Activated CD8-positive, alpha-beta memory T cell treated with anti-CD3 and anti-CD28 coated beads for 36 hours (primary cell): ENCODE data around the gene SNAP47. TPM values are rescaled to one million over a fixed set of nuclear protein-coding genes. Genes with fewer than 3 reads are reported as not detected.

Experiments
- CTCF ChIA-PET: fragments of 350-600 bp; sonication (Branson Sonifier 250); formaldehyde crosslinking; loops from one replicate; lab custom pipeline; 2021; ENCODE audit warnings: antibody characterized with exemption; lab: Charles Lee
- POLR2A ChIA-PET: fragments of 350-600 bp; sonication (Branson Sonifier 250); formaldehyde crosslinking; loops from one replicate; lab custom pipeline; 2021; ENCODE audit warnings: antibody characterized with exemption; lab: Charles Lee
- total RNA-seq, 2 experiments: library from RNA; stranded (reverse); gene quantifications; one replicate each; pipeline ENCODE4 v1.2.3, GENCODE V29; 2021

The SNAP47 gene
- total RNA-seq, 2 experiments from 2014 or later, result 25.5 to 27.6 TPM

DNA sequence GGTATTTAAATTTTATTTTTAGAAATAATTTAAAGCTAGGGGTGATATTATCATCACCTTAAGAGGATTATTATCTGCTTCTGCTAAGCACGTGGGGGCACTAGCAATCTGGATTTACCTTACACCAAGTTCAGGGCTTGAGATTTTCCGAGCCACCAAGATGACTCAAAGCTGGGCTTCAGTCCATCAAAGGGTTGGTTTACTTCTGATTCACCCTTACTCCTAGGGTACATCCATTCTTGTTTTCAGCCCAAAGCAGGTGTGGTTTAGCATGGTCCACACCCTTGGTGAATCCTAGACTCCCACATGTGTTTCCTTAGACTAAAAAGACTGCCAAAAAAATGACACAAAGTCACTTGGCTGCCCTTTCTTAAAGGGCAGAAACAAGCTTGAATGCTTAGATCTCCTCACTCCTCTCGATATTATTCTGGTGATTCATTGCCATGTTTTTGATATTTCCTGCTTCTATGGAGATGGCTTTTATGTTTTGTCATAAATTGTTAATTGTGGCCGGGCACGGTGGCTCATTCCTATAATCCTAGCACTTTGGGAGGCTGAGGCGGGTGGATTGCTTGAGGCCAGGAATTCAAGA, 70.5 kb downstream of the SNAP47 start:
- ChIA-PET POLR2A (no interaction called here), CTCF (no interaction called here)

DNA sequence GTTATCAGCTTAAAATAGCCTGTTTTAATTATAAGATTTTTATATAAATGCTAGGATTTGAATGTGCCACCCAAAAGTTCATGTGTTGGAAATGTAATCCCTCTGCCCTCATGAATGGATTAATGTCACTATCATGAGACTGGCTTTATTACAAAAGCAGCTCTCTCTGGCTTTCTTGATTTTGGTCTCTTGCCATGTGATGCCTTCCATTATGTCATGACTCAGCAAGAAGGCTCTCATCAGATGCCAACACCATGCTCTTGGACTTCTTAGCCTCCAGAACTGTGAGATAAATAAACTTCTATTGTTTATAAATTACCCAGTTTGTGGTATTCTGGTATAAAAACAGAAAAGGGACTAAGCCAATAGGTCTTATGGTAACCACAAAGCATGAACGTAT, 73.3 kb downstream of the SNAP47 start:
- POLR2A ChIA-PET, result no interaction called here
- CTCF ChIA-PET, result no interaction called here

DNA sequence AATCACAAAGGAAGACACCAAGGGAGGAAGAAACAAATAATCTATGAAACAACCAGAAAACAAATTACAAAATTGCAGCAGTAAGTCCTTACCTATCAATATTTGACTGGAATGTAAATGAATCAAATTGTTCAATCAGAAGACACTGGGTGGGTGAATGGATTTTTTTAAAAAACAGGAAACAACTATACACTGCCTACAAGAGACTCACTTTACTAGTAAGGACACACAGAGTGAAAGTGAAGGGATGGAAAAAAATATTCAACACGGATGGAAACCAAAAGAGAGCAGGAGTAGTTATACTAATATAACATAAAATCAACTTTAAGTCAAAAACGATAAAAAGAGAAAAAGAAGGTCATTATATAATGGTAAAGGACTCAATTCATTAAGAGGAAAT, 73.8 kb downstream of the SNAP47 start:
- CTCF ChIA-PET, result no interaction called here
- POLR2A ChIA-PET, result no interaction called here

DNA sequence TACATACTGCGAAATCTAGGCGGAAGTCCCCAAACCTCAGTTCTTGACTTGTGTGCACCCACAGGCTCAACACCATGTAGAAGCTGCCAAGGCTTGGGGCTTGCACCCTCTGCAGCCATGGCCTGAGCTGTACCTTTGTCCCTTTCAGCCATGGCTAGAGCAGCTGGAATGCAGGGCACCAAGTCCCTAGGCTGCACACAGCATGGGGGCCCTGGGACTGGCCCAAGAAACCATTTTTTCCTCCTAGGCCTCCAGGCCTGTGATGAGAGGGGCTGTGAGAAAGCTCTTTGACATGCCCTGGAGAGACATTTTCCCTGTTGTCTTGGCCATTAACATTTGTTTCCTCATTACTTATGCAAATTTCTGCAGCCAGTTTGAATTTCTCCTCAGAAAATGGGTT, 78.7 kb downstream of the SNAP47 start:
- POLR2A ChIA-PET, result no interaction called here

DNA sequence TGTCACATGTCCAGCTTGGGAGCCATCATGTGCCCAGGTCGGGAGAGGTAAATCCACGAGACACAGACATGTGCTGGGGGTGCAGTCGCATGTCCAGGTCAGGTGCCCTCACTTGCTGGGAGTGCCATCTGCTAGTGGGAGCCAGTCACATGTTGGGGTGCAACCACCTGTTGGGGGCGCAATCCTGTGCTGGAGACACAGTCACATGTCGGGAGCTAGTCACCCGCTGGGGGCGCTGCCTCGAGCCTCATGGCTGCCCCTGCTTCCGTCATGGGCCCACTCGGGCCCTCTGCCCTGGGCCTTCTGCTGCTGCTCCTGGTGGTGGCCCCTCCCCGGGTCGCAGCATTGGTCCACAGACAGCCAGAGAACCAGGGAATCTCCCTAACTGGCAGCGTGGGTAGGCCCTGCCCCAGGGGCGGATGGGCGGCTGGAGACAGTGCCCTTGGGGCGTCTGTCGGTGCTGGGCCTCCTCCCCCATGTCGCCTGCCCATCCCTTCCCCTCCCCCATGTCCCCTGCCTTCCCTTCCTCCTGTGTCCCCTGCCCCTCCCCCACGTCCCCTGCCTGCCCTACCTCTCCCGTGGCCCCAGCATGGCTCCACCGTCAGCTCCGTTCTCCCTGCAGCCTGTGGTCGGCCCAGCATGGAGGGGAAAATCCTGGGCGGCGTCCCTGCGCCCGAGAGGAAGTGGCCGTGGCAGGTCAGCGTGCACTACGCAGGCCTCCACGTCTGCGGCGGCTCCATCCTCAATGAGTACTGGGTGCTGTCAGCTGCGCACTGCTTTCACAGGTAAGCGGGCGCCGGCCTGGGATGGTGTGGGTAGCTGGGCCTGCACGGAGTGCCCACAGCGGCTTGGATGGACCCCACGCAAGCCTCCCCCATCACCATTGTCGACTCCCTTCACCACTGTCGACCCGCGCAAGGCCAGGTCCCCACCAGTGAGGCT, 80.5 kb downstream of the SNAP47 start, which contains the start of gene PRSS38:
Gene PRSS38 (plus strand): TSS at position 208 of the 942 bp plus-strand sequence. CDS start 42 bp downstream, at position 250.
- POLR2A ChIA-PET, result no interaction called here
- CTCF ChIA-PET, result interaction anchor here (1.1 kb wide), 1 partner anchor 12 kb away, joined by 4 read pairs; no protein-coding TSS in a partner anchor

More for the DNA sequence above, 78.7 kb downstream of the SNAP47 start:
- CTCF ChIA-PET, result no interaction called here

DNA sequence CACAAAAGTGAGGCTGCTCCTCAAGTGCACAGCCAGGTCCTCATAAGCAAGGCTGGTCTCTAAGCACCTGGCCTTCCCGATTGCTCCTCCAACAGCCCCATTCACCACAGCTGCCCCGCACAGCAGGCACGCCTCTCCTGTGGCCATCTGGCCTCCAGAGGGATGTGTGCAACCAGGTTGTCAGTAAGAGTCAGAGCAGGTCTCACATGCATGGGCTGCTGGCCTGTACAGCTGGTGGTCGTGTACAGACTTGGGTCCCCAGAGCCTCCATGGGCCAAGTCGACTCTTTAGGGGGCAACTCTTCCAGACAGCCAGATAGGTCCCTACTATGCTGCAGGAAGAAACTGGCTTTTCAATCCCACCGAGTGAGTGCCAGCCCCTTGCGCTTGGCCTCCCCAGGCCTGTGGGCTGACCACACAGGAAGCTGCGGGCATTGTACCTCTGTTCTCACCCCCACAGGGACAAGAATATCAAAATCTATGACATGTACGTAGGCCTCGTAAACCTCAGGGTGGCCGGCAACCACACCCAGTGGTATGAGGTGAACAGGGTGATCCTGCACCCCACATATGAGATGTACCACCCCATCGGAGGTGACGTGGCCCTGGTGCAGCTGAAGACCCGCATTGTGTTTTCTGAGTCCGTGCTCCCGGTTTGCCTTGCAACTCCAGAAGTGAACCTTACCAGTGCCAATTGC, 81.7 kb downstream of the SNAP47 start:
- ChIA-PET CTCF (interaction anchor here (1.1 kb wide), 1 partner anchor 14 kb away, joined by 4 read pairs; no protein-coding TSS in a partner anchor), POLR2A (no interaction called here)

DNA sequence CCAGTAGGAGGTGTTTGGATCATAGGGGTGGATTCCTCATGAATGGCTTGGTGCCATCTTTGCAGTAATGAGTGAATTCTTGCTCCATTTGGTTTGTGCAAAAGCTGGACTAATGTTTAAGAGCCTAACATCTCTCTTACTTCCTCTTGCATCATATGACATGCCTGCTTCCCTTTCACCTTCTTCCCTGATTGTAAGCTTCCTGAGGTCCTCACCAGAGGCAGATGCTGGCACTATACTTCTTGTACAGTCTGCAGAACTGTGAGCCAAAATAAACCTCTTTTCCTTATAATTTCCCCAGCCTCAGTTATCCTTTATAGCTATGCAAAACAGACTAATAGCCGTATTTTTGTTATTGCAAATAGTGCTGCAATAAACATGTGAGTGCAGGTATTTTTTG, 88.3 kb downstream of the SNAP47 start:
- ChIA-PET POLR2A (no interaction called here), CTCF (no interaction called here)

DNA sequence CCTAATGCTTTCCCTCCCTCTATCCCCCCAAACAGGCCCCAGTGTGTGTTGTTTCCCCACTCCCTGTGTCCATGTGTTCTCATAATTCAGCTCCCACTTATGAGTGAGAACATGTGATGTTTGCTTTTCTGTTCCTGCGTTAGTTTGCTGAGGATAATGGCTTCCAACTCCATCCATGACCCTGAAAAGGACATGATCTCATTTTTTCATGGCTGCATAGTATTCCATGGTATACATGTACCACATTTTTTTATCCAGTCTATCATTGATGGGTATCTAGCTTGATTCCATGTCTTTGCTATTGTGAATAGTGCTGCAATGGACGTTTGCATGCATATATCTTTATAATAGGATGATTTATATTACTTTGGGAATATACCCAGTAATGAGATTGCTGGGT, 89.0 kb downstream of the SNAP47 start:
- CTCF ChIA-PET, result no interaction called here
- POLR2A ChIA-PET, result no interaction called here

DNA sequence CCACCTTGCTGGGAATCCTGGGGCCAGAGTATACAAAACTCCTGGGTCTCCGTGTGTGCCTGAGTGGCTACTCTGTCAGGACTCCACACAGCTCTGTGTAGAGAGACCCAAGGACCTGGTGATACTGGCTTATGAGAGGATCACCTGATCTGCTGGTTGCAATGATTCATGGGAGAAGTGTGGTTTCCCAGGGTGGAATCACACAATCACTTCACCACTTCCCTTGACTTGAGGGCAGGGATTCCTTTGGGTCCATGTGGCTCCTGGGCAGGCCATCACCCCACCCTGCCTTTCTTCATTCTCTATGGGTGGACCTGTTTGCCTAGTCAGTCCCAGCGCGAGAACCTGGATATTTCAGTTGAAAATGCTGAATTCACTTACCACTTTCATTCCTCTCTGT, 93.6 kb downstream of the SNAP47 start:
- ChIA-PET POLR2A (no interaction called here), CTCF (no interaction called here)

Other genes with a start within 250 kb of the SNAP47 start
- 1 to 10 TPM; 6.3 to 6.6 TPM for gene ZNF678, start 171.9 kb upstream of the SNAP47 start, total RNA-seq
- gene JMJD4, start 133 bp upstream of the SNAP47 start, total RNA-seq, result 10 to 100 TPM; 28.4 to 32.3 TPM
- gene PRSS38, start 80.2 kb downstream of the SNAP47 start, total RNA-seq, result not detected
- gene WNT9A, start 212.5 kb downstream of the SNAP47 start, total RNA-seq, result not detected